ENCODE data around the gene RARS2.
"Not testable (repeated sequence)": the region's sequence is repeated elsewhere in the genome, so short reads cannot be mapped to it uniquely, and the experiment has no call there.

Gene RARS2

GRCh38 chr6:87501809-87502572 is 87.8 kb downstream of the RARS2 start:
- DNase-seq (ENCODE audit: low read depth, low spot score), result no peak
- Histone ChIP-seq H3K9ac (ENCODE audit: insufficient read length, low read depth) (no peak overlapping the region), H3K36me3 (ENCODE audit: insufficient read depth, insufficient read length, low read length) (peaks cover 15% of the 10 kb centered on the region), H3K9me3 (ENCODE audit: insufficient read depth, low read length) (no peaks in the 10 kb centered on the region), H3K27me3 (ENCODE audit: insufficient read depth, insufficient read length) (no peaks in the 10 kb centered on the region), H3K4me3 (ENCODE audit: insufficient read length, low read depth) (no peak overlapping the region), H3K4me1 (ENCODE audit: insufficient read depth, insufficient read length) (no peaks in the 10 kb centered on the region)
- TF ChIP-seq YY1 (IDR thresholded peaks at IDR 0.05; ENCODE audit: insufficient read depth, insufficient read length) (no peak), SUZ12 (IDR thresholded peaks at IDR 0.05; ENCODE audit: extremely low read depth, insufficient read depth, insufficient read length) (no peak), ZNF274 (IDR thresholded peaks at IDR 0.05; ENCODE audit: low read depth, low read length) (no peak)

GRCh38 chr6:87498048-87498447 is 91.7 kb downstream of the RARS2 start:
- H3K9ac ChIP-seq (ENCODE audit: insufficient read length, low read depth), result no peak overlapping the region
- H3K9me3 ChIP-seq (ENCODE audit: insufficient read depth, low read length), result no peaks in the 10 kb centered on the region
- TF ChIP-seq SUZ12 (IDR thresholded peaks at IDR 0.05; ENCODE audit: extremely low read depth, insufficient read depth, insufficient read length), result no peak
- TF ChIP-seq ZNF274 (IDR thresholded peaks at IDR 0.05; ENCODE audit: low read depth, low read length), result no peak
- no peak for TF ChIP-seq YY1 (IDR thresholded peaks at IDR 0.05; ENCODE audit: insufficient read depth, insufficient read length)
- peaks cover 11% of the 10 kb centered on the region for H3K36me3 ChIP-seq (ENCODE audit: insufficient read depth, insufficient read length, low read length)
- no peak for DNase-seq (ENCODE audit: low read depth, low spot score)
- H3K4me1 ChIP-seq (ENCODE audit: insufficient read depth, insufficient read length), result no peaks in the 10 kb centered on the region
- H3K27me3 ChIP-seq (ENCODE audit: insufficient read depth, insufficient read length), result no peaks in the 10 kb centered on the region
- H3K4me3 ChIP-seq (ENCODE audit: insufficient read length, low read depth), result no peak overlapping the region

- no peak for TF ChIP-seq ZNF274 (IDR thresholded peaks at IDR 0.05; ENCODE audit: low read depth, low read length)
- no peak for TF ChIP-seq YY1 (IDR thresholded peaks at IDR 0.05; ENCODE audit: insufficient read depth, insufficient read length)
- Histone ChIP-seq H3K27me3 (ENCODE audit: insufficient read depth, insufficient read length) (no peaks in the 10 kb centered on the region), H3K9ac (ENCODE audit: insufficient read length, low read depth) (no peak overlapping the region), H3K4me3 (ENCODE audit: insufficient read length, low read depth) (no peak overlapping the region), H3K9me3 (ENCODE audit: insufficient read depth, low read length) (no peaks in the 10 kb centered on the region), H3K4me1 (ENCODE audit: insufficient read depth, insufficient read length) (no peaks in the 10 kb centered on the region), H3K36me3 (ENCODE audit: insufficient read depth, insufficient read length, low read length) (no peaks in the 10 kb centered on the region)
- DNase-seq (ENCODE audit: low read depth, low spot score), result no peak
Measured at GRCh38 chr6:87494761-87495422, 94.9 kb downstream of the RARS2 start.

GRCh38 chr6:87489326-87489725 is 100.5 kb downstream of the RARS2 start:
- H3K9me3 ChIP-seq (ENCODE audit: insufficient read depth, low read length), result peaks cover 10% of the 10 kb centered on the region

GRCh38 chr6:87487555-87487954 is 102.2 kb downstream of the RARS2 start:
- Histone ChIP-seq H3K4me3 (ENCODE audit: insufficient read length, low read depth) (no peak overlapping the region), H3K9me3 (ENCODE audit: insufficient read depth, low read length) (peaks cover 20% of the 10 kb centered on the region), H3K9ac (ENCODE audit: insufficient read length, low read depth) (no peak overlapping the region), H3K36me3 (ENCODE audit: insufficient read depth, insufficient read length, low read length) (peaks cover 4% of the 10 kb centered on the region), H3K4me1 (ENCODE audit: insufficient read depth, insufficient read length) (no peaks in the 10 kb centered on the region), H3K27me3 (ENCODE audit: insufficient read depth, insufficient read length) (no peaks in the 10 kb centered on the region)
- no peak for DNase-seq (ENCODE audit: low read depth, low spot score)
- TF ChIP-seq SUZ12 (IDR thresholded peaks at IDR 0.05; ENCODE audit: extremely low read depth, insufficient read depth, insufficient read length) (no peak), ZNF274 (IDR thresholded peaks at IDR 0.05; ENCODE audit: low read depth, low read length) (no peak), YY1 (IDR thresholded peaks at IDR 0.05; ENCODE audit: insufficient read depth, insufficient read length) (no peak)

More at GRCh38 chr6:87489326-87489725, 100.5 kb downstream of the RARS2 start:
- H3K4me3 ChIP-seq (ENCODE audit: insufficient read length, low read depth); H3K27me3 ChIP-seq (ENCODE audit: insufficient read depth, insufficient read length); H3K9ac ChIP-seq (ENCODE audit: insufficient read length, low read depth); H3K36me3 ChIP-seq (ENCODE audit: insufficient read depth, insufficient read length, low read length); H3K4me1 ChIP-seq (ENCODE audit: insufficient read depth, insufficient read length); DNase-seq (ENCODE audit: low read depth, low spot score): not testable (repeated sequence)

- Histone ChIP-seq H3K4me1 (ENCODE audit: insufficient read depth, insufficient read length) (no peaks in the 10 kb centered on the region), H3K36me3 (ENCODE audit: insufficient read depth, insufficient read length, low read length) (peaks cover 4% of the 10 kb centered on the region), H3K9me3 (ENCODE audit: insufficient read depth, low read length) (peaks cover 20% of the 10 kb centered on the region), H3K4me3 (ENCODE audit: insufficient read length, low read depth) (no peak overlapping the region), H3K9ac (ENCODE audit: insufficient read length, low read depth) (no peak overlapping the region), H3K27me3 (ENCODE audit: insufficient read depth, insufficient read length) (no peaks in the 10 kb centered on the region)
- no peak for TF ChIP-seq SUZ12 (IDR thresholded peaks at IDR 0.05; ENCODE audit: extremely low read depth, insufficient read depth, insufficient read length)
- no peak for TF ChIP-seq ZNF274 (IDR thresholded peaks at IDR 0.05; ENCODE audit: low read depth, low read length)
- TF ChIP-seq YY1 (IDR thresholded peaks at IDR 0.05; ENCODE audit: insufficient read depth, insufficient read length), result no peak
- no peak for DNase-seq (ENCODE audit: low read depth, low spot score)
Measured at GRCh38 chr6:87484491-87484890, 105.3 kb downstream of the RARS2 start.

- Histone ChIP-seq H3K4me3 (ENCODE audit: insufficient read length, low read depth) (no peak overlapping the region), H3K27me3 (ENCODE audit: insufficient read depth, insufficient read length) (no peaks in the 10 kb centered on the region), H3K4me1 (ENCODE audit: insufficient read depth, insufficient read length) (no peaks in the 10 kb centered on the region), H3K9me3 (ENCODE audit: insufficient read depth, low read length) (peaks cover 20% of the 10 kb centered on the region), H3K36me3 (ENCODE audit: insufficient read depth, insufficient read length, low read length) (peaks cover 4% of the 10 kb centered on the region), H3K9ac (ENCODE audit: insufficient read length, low read depth) (no peak overlapping the region)
- TF ChIP-seq ZNF274 (IDR thresholded peaks at IDR 0.05; ENCODE audit: low read depth, low read length) (no peak), SUZ12 (IDR thresholded peaks at IDR 0.05; ENCODE audit: extremely low read depth, insufficient read depth, insufficient read length) (no peak), YY1 (IDR thresholded peaks at IDR 0.05; ENCODE audit: insufficient read depth, insufficient read length) (no peak)
- peak; percentile 20 for DNase-seq (ENCODE audit: low read depth, low spot score)
Measured at GRCh38 chr6:87483929-87484328, 105.9 kb downstream of the RARS2 start.
